HL-60/S4 (cell line): ENCODE measurements around the gene GRM7.

ENCODE experiments used
- in situ Hi-C: fragments of 300-500 bp; cut with MboI; formaldehyde crosslinking; loops from 2 replicates; pipeline ENCODE4 v1.14.3; 2022; ENCODE audit warnings: low sequenced_read_pairs

Gene GRM7

DNA sequence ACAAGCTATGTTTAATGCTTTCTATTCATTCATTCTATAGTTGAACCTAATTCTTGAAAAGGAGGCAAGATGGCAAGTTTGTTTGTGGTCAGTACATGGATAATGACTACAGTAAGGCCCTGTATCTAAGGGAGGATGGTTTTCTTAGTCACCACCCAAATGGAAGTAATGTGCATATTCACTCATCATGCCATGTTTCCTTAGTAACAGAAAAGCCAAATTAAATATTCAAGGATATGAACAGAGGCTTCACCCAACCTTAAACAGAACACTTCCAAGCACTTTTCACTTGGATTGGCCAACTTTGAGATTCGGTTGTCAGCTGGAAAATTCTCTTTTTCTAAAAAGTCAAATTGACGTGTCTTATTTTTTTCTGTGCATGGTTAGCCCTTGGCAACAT lies 835.4 kb downstream of the GRM7 start:
- in situ Hi-C loops = no loop called here

DNA sequence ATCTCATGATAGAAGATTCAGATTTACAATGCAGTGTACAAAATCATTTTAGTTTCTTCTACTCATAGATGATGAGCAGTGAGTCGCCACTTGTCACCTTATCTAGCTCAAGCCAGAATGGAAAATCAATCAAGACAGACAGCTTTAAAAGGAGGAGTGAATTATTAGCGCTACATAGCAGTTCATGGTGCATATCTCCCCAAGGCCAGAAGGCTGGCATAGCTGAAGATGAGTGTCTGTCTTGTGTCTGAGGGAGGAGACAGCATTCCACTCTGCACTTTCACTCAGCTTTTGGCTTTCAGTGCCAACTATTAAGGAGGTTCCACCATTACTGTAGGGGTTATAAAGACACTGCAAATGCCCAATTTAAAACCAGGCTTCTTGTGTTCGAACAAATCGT lies 836.6 kb downstream of the GRM7 start:
- in situ Hi-C loops = no loop called here

DNA sequence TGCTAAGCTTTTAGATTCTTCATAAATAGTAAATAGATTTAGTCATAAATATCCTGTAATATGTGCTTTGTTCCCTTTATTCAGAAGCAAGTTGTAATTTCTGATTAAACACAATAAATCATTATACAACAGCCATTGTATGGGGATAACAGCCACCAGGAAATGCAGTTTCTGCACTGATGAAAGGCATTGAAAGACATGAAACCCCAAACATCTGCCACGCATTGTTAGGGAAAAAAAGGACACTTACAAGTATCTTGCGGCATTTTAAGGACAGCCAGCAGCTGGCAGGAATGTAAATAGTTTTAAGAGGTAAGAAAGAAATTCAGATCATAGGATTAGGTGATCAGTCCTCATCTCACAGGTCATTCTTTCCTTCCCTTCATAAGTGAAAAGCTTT lies 839.6 kb downstream of the GRM7 start:
- in situ Hi-C loops = no loop called here

DNA sequence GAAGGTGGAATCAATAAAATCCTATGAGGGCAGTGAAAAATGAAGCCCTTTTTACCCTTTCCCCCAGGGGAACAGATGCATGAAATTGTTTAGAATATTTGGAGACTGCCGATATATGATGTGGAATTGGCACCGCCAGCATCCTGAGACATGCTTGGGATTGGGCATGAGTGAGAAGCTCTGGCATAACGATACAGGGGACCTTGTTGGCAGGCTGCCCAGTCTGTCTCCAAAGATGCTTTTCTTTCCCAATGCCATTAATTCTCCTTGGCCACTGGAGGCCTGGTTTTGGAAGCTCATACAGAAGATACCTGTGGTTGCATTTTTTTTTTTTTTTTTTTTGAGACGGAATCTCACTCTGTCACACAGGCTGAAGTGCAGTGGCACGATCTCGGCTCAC lies 840.1 kb downstream of the GRM7 start:
- in situ Hi-C loops = no loop called here

DNA sequence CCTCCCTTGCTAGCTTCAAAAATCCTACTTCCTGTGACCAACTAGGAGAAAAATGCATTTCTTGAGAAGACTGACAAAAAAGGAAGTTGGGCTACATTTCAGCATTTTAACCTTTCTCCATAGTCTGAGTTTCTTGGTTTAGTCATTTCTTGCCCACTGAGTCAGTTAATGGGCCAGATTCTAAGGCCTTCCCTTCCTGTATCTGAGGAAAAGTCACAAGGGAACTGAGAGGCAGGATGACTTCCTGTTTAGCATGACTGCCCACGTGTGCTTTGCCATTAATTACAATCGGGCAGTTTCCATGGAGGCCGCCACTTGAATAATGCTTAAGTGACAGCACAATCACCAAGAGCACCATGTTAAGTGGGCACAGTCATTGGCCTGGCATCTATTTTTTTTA lies 846.3 kb downstream of the GRM7 start:
- in situ Hi-C loops = no loop called here

DNA sequence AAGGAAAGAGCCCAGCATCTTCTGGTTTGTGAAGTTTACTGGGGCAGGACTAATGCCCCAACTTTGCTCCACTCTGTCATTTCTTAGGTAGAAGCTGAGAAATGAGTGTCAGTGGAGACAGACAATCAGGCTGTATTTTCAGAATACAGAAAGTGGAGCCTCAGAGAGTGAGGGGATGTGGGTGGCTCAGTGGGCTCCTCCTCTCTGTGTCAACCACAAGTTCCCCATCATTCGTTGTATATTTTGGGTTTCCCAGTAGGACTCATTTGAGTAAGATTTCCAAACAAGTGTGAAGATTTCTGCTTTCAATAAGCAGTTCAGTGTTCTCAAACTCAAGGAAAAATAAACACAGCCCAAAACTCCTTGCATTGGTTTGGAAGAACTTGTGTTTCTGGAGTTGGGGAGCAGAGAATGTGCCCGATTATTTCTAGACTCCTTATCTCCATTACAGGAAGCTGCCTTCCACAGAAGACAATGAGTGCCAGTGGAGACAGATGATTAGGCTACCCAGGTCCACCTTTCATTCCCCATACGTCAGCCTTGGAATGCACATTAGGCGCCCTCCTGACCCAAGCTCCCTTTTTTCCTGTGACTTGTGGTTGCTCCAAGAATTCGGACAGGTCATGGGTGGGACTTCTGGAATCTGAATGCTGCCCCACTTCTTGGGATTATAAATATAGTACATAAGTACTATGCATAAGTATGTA lies 848.6 kb downstream of the GRM7 start:
- in situ Hi-C loops = no loop called here

DNA sequence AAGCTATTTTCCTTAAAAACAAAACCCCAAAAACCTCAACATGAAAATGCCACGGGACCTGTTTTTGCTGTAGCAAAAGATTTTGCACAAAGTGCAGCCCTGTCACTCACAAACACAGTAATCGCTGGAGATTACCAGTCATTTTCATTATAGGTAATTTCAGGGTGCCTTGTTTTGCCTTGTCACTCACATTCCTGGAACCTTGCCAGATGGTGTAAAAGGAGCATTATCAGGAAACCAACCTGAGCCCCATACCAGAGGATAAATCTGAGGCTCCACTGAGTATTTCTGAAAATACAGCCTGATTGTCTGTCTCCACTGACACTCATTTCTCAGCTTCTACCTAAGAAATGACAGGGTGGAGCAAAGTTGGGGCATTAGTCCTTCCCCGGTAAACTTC lies 849.4 kb downstream of the GRM7 start:
- in situ Hi-C loops = no loop called here

DNA sequence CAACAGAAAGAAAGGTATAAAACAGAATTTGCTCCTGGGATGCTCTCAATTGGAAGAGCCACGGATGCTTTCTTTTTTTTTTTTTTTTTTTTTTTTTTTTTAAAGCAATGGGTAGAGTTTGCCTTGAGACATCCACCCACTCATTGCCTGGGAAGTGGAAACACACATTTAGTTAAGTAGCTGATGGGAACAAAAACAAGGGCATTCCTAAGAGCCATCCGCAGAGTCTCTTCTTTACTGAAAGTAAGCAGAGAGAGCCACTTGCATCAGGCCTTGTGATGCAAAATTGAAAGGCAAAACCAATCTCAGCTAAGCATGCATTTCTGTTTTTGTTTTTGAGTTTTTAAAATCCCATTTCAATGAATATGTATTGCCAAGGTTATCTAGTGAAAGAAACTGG lies 852.8 kb downstream of the GRM7 start:
- in situ Hi-C loops = no loop called here

DNA sequence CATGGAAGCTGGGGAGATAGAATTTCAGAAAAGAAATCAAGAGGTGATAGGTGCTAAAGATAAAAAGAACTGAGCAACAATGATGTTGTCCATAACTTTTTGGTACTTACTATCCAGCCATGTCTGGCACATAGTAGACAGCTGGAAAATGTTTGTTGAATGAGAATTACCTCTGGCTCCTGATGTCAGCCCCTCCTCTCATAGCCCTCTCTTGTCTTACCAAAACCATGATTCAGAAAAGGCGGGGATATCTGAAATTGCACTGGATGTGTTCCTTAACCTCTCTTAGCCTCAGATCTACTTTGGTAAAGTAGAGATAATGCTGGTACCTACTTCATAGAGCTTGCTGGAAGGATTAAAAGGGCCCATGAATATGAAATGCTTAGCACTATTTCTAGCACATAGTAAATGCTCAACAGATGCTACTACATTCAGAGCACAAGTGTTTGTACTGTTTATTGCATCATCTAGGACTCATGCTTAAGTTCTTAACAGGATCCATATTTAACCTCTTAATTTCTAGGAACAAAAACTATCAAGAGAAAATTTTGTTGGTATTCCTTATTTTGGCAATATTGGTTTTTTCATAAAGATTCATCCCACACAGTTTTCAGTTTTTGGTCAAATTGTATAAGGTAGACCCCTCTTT lies 859.9 kb downstream of the GRM7 start:
- in situ Hi-C loops = no loop called here

DNA sequence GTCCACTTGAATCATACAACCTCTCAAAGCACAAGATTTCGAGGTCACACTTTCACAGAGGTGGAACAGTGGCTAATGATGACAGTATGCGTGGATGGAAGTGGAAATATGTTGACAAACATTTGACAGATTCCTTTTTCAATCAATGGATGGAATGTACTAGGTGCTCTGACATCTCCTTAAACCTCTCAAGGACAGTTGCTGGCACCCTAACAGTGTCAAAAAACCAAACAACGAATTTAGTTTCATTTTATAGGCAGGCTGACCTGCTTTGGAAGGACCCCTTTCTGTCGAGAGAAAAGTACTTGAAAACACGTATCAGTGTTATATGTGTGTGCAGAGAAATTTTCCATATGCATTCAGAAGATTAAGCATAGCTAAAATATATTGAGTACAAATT lies 861.0 kb downstream of the GRM7 start:
- in situ Hi-C loops = no loop called here

DNA sequence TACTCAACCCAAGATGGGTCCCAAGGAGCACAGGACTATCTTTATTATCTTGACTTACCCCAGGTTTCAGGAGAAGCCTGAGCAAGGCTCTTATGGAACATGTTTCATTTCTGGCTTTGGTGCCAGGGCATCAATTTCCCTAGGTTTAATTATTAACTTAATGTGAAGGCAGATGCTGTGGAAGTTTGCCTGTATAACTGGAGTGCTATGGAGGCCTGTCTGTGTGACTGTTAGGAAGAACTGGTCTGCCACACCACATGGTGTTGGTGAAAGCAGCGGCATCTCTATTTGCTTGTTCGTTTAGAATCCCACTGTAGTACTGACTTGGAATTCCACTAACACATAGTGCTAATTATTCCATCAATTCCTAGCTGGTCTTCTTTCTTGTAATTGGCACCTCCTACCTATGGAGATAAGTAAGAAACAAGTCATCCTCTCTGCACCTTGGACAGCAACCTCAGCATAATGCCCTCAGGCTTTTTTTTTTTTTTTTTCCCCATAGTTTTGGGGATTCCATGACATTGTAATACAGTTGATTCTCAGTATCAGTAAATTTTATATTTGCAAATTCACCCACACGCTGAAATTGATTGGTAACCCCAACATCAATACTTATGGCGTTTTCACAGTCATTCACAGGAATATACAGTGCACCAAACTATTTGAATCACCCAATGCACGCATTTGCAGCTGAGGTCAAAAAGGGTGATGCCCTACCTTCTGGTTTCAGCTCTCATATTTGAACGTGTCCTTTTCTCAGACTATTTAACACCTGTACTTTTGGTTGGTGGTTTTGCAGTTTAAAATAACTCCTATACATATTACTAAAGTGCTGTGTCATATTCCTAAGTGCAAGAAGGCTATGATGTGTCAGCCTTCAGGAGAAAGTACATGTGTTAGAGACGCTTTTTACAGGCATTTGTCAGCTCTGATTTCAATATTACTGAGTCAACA lies 867.9 kb downstream of the GRM7 start:
- in situ Hi-C loops = no loop called here

DNA sequence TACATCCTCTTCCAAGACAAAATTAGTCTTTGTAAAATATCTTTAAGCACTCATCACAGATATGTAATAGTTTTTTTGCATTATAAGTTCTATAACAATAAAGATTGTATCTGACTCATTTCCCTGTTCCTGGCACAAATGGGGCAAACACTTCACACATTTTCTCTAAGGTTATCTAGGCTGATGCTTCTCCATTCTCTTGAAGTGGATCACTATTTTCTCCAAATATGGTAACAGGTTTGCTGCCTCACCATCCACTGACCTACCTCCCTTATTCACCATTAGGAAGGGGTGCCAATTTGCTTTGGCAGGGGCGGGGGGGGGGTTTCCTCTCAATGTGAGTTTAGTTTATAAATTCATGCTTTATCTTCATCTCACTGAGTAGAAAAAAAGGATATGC lies 873.0 kb downstream of the GRM7 start:
- in situ Hi-C loops = no loop called here

DNA sequence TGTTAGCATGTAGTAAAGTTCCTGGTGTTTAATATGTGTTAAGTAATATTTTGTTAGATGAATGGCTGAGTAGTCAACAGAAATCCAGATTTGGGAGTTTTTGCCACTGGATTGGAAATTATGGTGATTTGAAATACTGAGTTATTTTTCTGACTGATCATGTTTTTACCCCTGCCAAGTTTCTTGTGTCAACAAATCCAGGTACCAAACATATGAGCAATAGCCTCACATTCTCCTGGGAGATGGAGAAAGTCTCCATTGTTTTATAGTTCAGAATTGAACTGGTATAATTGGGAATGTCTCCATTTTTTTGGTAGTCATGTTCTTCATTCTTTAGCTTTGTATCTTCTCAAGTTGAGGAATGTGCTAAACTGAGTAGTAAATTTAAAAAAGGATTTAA lies 873.5 kb downstream of the GRM7 start:
- in situ Hi-C loops = no loop called here

DNA sequence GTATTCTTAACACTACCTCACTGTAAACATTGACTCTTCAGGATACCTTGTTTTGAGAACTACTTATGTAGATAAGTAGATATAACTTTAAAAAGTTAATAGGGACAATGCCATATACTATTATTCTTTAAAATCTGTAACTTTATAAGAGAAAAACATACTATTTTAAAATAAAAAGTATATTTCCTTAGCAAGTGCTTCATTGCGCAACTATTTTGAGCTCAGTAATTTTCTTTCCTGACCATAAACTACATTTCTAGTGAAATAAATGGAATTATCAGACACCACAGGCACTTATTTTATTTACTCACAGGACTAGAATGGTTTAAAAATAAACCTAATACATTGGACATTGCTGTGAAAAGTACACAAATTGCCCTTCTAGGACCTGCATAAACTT lies 876.3 kb downstream of the GRM7 start:
- in situ Hi-C loops = no loop called here

DNA sequence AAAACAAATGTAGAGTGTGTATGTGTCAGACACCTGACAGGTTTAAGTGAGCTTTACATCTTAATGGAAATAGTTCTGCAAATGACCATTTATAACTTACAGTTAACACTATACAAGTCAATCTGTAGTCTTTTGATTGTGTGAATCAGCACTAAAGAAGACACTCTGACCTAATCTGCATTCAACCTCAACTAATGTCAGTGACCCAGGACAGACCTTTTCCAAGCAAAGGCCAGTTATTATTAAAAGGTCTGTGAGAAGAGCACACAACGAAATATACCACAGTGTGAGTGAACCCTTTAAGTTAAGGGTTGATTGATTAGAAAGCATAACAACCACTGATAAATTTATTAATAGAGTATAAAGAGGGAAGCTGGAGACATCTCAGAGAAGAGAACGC lies 878.8 kb downstream of the GRM7 start:
- in situ Hi-C loops = no loop called here

DNA sequence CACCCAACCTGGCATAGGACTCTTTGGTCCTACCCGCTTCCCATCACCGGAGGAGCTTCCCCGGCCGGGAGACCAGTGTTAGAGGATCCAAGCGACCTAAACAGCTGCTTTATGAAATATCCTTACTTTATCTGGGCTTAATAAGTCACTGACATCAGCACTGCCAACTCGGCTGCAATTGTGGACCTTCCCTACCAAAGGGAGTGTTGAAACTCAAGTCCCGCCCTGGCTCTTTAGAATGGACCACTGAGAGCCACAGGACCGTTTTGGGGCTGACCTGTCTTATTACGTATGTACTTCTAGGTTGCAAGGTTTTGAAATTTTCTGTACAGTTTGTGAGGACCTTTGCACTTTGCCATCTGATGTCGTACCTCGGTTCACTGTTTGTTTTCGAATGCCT lies 879.5 kb downstream of the GRM7 start:
- in situ Hi-C loops = no loop called here

DNA sequence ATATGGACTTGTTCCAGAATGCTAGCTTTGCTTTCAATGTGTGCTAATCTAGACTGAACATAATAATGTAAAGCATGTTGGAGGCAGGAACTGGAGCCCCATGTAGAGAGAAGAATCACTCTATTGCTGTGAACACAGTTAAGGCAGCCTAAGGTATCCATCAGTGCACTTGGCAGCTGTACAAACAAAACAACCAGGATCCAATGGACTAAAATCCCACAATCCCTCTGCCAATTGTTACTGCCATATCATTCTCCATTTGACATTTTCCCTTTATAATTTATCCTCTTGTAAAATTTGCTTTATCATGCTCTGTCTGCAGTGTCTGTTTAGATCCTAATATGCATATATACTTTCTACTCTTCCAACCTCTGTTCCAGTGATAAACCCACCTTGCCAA lies 883.9 kb downstream of the GRM7 start:
- in situ Hi-C loops = no loop called here

DNA sequence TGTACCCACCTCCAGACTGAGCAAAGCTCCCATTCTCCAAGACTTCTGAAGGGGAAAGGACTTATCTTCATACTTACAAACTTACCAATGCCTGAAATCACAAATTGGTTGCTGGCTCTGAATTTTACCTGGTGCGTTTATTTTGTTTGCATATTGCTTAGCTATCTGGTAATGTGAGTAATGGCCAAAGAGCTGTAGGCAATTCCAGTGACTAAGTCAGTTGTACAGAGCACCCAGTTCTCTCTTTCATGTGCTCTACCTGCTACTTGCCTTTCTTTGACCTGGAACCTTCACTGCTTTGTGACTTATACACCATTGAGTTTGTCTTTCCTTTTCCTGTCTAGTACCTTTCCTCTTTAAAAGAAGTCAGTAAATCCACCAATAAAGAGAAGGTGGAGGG lies 884.8 kb downstream of the GRM7 start:
- in situ Hi-C loops = no loop called here

DNA sequence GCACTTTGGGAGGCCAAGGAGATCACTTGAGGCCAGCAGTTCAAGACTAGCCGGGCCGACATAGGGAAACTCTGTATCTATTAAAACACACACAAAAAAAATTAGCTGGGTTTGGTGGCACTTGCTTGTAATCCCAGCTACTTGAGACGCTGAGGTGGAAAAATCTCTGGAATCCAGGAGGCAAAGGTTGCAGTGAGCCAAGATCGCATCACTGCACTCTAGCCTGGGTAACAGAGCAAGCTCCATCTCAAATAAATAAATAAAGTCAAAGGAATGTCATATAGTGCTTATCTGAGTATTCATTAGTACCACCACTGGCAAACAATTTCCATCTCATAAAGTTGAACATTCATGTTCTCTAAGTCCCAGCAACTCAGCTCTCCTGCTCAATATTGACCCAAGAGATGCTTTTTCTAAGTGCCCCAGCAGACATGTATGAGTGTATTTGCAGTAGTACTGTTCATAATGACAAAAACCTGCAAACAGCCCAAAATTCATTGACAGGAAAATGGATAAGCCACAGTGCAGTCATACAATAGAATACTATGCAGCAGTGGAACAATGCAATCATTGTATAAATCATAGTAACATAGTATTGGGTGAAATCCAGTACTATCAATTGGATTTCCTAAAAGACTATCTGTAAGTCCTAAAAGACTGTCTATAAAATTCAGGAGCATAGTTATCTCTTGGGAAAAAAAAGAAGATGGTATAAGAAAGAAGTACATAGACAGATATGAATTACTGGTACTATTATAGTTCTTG lies 889.2 kb downstream of the GRM7 start:
- in situ Hi-C loops = no loop called here

DNA sequence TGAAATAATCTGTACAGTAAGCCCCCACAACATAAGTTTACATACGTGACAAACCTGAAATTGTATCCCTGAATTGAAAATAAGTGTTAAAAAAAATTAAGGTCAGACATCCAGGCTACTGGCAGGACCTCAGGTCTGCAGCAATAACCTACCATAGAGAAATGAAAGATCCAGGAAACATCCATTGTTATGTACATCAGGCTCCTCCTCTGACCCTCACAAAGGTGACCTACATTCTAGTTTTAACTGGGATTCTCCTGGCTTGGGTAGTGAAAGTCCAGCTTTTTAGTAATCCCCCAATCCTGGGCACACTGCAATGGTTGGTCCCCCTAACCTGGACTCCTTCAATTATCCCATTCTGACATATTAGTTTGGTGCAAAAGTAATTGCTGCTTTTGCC lies 891.1 kb downstream of the GRM7 start:
- in situ Hi-C loops = no loop called here
